CD4-positive, alpha-beta T cell treated with Interleukin-10 for 1 hour (primary cell): ENCODE measurements around the gene DPY19L1.
A peak's percentile ranks its signal among the peaks of the same experiment; 100 is the strongest.
"Not testable (repeated sequence)": the region's sequence is repeated elsewhere in the genome, so short reads cannot be mapped to it uniquely, and the experiment has no call there.

Experiments used
- DNase-seq: peaks from one replicate; pipeline ENCODE4 v3.0.0-alpha.2; 2020

DPY19L1 gene

GRCh38 chr7:34985155-34985554, 52.1 kb downstream of the DPY19L1 start:
- not testable (repeated sequence) for DNase-seq

DNA sequence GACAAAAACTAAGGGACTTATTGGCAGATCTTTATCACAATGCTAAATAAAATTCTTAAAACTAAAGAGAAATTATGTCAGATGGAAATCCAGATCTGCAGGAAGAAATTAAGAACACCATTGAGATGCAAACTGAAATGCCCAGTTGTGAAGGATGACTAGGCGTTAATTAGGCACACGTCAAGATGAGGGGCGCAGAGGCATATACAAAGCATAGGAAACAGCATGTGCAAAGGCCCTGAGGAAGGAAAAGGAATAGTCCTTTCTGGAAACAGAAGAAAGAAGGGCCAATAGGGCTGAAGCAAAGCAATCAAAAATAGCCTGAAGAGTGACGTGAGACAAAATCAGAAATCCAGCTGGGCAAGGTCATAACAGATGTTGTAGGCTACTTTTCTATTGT, 53.1 kb downstream of the DPY19L1 start:
- not testable (repeated sequence) for DNase-seq

DNA sequence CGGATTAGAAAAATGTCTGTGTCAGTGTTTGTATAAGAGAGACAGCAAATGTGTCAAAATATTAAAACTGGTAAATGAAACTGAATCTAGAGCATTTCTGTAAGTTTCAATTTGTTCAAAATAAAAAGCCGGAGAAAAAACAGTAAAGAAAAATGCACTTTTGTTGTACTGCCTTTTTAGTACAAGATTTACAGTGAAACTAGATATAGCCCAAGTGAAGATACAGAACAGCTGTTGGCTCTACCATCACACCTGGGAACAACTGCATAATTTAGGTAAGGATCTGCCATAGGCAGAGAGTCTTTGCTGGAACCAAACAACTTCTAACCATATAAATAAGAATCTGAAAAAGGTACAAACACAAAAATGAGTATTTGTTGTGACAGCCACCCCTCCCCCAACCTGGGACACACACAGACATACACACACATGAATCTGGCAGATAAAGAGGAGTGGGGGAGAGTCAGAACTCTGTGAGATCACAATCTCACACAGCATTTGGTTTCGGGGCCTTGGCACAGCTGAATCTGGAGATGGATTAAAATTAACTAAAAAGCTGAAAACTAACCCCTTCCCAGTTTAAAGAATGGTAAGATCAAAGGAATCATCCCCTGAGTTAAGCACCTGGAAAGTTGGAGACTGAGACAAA, 54.8 kb downstream of the DPY19L1 start:
- DNase-seq: no peak

DNA sequence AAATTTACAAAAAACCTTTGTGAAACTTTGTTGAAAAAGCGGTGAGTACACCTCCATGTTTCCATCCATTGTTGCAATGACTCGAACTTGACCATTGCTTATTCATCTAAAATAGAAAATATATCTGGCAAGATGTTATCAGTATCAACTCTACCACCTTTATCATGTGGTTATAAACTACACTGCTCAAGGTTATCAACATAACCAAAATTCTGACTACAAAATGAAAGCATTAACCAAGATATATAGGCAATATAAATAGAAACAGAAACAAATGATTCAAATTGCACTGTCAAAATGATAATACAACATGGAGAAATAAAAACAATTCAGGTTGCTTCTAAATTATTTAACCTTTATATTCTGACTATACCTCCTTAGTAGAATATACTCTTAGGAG, 58.2 kb downstream of the DPY19L1 start:
- DNase-seq: not testable (repeated sequence)

DNA sequence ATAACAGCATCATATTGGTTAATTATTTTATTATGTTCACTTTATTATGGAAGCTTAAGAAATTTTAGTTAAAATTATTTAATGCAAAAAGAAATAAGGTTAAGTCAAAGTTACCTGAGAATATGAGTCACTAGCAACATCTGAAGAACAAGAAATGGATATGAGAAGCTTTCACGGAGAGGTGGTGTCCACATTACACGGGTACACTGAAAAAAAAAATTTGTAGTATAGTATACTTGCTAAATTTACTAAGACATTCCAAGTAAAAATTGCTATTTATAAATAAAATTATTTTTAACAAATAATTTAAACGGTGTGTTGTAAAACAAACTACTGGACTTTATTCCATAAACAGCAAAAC, 63.9 kb downstream of the DPY19L1 start:
- no peak for DNase-seq

- not testable (repeated sequence) for DNase-seq
These were observed 64.4 kb downstream of the DPY19L1 start for GRCh38 chr7:34972739-34973399.

DNA sequence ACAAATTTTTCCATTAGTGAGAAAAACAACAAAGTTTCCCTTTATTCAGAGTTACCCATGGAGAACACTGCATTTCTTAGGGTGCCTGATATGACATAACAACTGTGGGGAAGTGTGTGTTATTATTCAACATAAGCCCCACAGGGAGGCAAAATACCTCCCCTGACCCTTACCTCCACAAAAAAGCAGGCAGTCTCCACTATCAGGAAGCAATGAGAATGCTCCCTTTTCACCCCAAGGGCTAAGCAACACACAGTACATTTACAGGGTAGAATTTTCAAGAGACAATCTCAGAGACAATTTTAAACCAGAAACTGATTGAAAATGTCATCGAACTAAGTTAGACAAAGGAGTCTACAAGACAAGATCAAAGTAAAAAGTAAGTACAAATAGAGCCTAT, 69.5 kb downstream of the DPY19L1 start:
- DNase-seq: not testable (repeated sequence)

DNA sequence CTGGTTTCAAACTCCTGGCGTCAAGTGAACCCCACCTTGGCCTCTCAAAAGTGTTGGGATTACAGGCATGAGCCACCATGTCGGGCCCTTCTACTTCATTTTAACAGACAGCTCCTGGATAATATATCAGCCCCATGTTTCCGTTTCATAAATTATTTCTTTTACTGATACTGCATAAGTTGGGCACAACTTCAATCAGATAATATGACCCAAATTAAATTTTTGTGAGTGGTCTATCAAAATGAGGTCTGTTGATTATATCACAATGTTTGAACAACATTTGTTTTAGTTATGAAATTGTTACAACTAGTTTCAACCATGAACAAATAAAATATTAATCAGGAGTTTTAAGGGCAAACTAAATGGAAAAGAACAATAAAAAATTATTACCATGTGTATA, 70.8 kb downstream of the DPY19L1 start:
- DNase-seq: not testable (repeated sequence)

GRCh38 chr7:34958021-34958420, 79.3 kb downstream of the DPY19L1 start:
- no peak for DNase-seq

- no peak for DNase-seq
These were observed 84.5 kb downstream of the DPY19L1 start for GRCh38 chr7:34952822-34953221.

DNA sequence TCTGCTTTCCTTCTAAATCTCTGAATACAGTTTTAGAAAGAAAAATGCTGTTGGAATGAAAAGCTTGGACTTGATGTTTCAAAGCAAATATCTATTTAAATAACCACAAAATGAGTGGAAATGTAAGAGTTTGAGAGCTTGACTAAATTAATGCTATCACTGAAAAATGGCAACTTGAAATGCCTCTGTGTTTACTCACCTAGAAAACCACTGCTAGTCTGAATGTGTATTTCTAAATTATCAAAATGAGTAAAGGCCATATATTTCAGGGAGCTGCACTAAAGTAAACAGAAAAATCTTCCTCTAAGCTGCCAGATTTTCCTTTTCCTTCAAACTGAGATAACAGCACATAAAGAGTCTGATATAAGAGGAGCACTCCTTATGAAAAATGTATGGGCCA, 87.9 kb downstream of the DPY19L1 start:
- DNase-seq: no peak

GRCh38 chr7:34947427-34947826, 89.9 kb downstream of the DPY19L1 start:
- not testable (repeated sequence) for DNase-seq

DNA sequence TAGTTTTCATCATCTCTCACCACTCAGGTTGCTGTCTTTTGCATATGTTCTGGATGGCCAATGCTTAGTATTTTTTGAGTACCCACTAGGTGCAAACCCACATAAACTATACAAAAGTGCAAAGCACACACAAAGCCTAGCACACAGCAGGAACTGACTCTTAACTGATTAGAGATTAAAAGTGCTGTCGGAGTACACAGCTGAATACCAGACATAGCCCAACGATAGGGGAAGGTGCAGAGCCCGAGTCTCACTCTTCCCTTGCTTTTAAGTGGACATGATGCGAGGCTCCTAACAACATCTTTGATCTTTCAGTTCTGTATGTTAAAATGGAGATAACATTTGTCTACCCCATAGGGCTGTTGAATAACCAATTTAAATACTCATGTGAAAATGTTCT, 90.8 kb downstream of the DPY19L1 start:
- no peak for DNase-seq

DNA sequence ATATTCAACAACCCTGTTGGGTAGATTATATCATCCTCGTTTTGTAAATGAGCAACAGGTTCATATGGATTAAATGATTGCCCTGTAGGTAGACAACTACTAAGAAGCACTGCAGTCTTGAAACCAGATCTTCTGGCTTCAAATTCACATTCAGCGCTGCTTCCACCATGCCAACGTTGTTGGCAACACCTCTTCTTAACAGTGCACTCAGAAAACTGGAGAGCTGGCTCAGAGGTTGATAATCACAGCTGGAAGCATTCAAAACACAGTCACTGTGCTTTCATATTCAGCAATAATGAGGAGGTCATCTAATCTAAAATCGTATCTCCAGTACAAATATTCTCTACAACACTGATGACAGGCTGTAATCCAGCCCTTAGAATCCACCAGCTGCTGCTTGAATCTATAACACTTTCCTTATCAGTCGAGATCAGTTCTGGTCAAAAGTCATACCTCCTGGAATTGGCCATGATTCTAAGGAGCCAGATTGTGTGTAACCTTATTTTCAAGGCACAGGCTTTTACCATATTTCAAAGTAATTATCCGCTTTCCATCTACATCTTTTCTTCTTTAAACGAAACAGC, 91.3 kb downstream of the DPY19L1 start:
- DNase-seq: not testable (repeated sequence)

DNA sequence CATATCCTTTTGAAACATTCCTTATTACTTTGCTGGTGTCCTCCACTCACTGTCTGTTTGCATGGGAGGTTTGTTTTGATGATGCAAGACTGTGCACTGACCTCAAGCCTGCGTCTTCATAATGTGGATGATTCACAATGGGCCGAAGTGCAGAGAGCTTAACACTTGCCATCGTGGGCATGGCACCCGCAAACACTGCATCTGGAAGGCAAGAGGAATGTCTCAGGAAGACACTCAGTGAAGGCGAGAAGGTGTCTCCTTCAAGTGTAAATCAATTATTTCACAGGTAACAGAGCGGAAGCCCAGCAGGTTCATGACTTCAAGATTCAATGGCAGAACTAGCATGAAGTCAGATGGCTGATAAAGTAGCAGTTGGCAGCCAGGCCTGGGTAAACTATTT, 98.1 kb downstream of the DPY19L1 start:
- DNase-seq: no peak

- not testable (repeated sequence) for DNase-seq
These were observed 101.5 kb downstream of the DPY19L1 start for GRCh38 chr7:34935735-34936165.

DNA sequence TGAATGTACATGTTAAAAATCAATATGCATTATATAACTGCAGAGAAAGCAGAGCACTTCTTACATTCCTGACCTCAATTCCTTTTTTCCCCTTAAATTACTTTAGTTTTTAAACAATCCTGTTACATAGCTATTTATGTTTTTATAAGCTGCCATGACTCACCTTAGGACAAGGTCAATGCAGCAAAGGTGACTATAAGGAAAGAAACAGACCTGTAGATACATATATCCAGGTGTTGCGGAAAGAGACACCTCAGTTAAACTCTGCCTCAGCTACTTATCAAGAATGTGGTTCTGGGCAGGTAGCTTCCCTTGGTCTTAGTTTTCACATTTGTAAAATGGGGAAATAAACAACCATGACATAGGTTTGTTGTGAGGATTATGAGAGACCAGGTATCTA, 105.5 kb downstream of the DPY19L1 start:
- DNase-seq: no peak

GRCh38 chr7:34929783-34930182, 107.5 kb downstream of the DPY19L1 start:
- DNase-seq: not testable (repeated sequence)

DNA sequence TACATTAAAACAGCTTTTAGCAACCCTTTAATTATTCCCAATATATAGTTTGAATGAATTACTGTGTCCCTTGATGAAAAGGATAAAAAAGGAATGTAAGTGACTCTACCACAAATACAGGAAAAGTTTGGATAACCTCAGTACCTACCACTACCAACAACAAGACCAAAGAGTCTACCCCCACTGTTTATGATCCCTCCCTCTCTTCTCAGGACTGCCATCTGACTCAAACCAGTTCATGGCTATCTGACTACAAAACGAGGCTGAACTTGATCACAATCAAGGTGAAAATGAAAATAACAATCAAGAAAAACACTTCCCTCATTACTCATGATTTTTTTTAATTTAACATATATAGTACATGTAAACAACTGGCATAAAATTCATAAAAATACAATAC, 108.7 kb downstream of the DPY19L1 start:
- DNase-seq: no peak

DNA sequence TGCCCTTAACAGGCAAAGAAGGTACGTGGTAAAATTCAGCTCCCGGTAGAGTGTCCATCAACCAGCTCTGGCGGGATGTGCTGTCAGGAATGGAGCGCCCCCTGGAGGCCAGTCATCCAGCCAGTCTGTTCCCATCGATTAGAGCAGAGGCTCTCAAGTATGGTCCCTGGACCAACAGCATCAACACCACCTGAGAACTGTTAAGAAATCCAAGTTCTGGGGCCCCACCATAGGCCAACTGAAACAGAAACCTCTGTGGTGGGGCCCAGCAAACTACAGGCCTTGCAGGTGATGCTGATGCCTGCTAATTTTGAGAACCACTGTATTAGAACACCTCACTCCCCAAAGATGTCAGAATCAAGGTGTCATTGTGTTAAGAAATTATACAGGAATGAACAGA, 109.2 kb downstream of the DPY19L1 start:
- peak; percentile 33 for DNase-seq

DNA sequence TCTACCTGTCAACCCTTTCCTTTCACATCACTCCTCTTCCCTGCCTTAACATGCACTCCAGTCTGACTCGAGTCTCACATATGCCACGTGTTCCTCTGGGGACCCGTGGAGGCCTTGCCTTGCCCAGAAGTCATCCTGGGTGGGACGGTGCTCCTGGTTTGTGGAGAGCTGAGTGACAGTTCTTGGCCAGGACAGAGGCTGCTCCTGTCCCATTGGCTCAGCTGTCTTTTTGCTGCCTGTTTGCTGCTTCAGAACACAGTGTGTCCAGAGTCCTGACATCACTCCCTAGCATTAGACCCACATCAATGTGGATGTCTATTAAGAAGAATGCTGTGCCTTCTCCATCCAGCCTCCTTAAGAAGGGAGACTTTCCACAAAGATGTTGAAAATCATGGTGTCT, 116.8 kb downstream of the DPY19L1 start:
- DNase-seq: not testable (repeated sequence)

GRCh38 chr7:34919038-34919437, 118.2 kb downstream of the DPY19L1 start:
- DNase-seq: not testable (repeated sequence)

DNA sequence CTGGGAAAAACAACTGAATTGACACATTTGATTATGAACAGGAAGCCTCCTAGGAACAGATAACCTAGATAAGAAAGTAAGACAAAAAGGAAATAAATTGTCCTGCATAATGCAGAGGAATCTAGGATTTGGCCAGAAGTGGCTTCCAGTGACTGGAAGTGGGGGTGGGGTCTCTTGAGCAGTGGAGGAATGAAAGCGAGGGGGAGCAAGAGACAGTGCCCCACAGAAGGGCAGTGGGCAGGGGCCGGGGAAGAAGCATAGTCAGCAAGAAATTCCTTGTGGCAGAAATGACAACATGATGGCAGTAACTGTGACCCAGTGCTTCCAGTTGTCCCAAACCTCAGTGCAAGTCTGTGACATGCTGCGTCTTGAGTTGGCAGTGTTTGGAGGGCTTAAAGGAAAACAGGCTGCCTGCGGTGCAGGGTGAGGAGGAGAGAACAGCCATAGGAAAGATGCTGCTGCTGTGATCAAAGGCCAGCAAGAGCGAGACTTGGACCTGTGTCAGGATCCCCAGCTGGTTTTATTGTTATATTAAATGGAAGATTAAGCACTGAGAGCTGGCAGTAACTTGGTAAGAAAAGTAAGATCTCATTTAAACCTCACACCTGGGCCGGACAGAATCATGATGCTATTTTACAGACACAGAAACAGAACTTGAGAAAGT, 119.0 kb downstream of the DPY19L1 start:
- not testable (repeated sequence) for DNase-seq

DNA sequence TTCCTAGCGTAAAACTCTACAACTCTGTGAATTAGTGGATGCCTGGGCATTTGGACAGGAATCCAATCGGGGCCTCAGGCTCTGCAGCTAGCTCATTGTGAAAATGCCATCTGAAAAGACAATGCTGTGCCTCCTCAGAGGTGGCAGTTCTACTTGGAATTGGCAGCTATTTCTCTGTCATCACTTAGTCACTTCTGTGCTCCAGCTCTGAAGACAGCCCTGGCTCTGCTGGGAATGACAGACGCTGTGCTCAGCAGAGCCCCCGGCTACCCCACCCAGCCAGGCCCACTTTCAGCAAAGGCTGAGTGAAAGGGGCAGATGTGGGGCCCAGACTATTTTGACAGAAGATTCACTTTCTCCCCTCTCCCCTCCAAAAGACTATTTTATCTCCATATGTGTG, 119.8 kb downstream of the DPY19L1 start:
- DNase-seq: not testable (repeated sequence)
